Thoracic aorta (tissue), 2 donors: ENCODE measurements around the gene CERS4. TPM values are rescaled to one million over a fixed set of nuclear protein-coding genes. Genes with fewer than 3 reads are reported as not detected.

Source experiments
- ATAC-seq: fragments of 150-250 bp; one replicate; pipeline ENCODE4 v1.8.0; 2017; ENCODE audit warnings: low read depth; ENCODE audit not compliant: insufficient number of reproducible peaks, low FRiP score
- DNase-seq: peaks from one replicate; pipeline ENCODE4 v3.0.0-alpha.2; 2020; ENCODE audit warnings: low spot score
- H3K27ac ChIP-seq, 2 donors: fragments of 200-600 bp; sonication (generic); 1 replicate in 1 of 2; 2 replicates in 1 of 2; pipeline ENCODE4 v1.5.1; 2016; ENCODE audit warnings: mild to moderate bottlenecking in 2 of 2, moderate library complexity in 2 of 2
- H3K27me3 ChIP-seq: fragments of 200-600 bp; sonication (generic); replicated peaks from 2 replicates; pipeline ENCODE4 v1.6.0; 2016; ENCODE audit warnings: mild to moderate bottlenecking; ENCODE audit not compliant: insufficient read depth
- H3K36me3 ChIP-seq: fragments of 200-600 bp; sonication (generic); one replicate; pipeline ENCODE4 v1.5.1; 2016
- H3K4me1 ChIP-seq, 2 donors: fragments of 200-600 bp; sonication (generic); 1 replicate in 1 of 2; 2 replicates in 1 of 2; pipeline versions ENCODE4 v1.5.1 to v1.6.0; 2016; ENCODE audit warnings: low read depth in 2 of 2, mild to moderate bottlenecking in 1 of 2; ENCODE audit not compliant: control insufficient read depth in 1 of 2
- H3K4me3 ChIP-seq: fragments of 200-600 bp; sonication (generic); 2 replicates; pipeline ENCODE4 v1.5.1; 2016; ENCODE audit warnings: mild to moderate bottlenecking
- H3K9me3 ChIP-seq: fragments of 200-600 bp; sonication (generic); 2 replicates; pipeline ENCODE4 v1.5.1; 2016
- CTCF ChIP-seq: fragments of 200-600 bp; sonication (generic); IDR thresholded peaks from one replicate; pipeline ENCODE4 v1.5.1; 2019; ENCODE audit warnings: antibody characterized with exemption
- total RNA-seq, 2 donors: library from RNA; depleted of rRNA; stranded (reverse); fragments of >200 nt; gene quantifications; one replicate each; pipeline versions ENCODE4 v1.1.0 to v1.2.3, GENCODE V29; 2016

CERS4 gene
- total RNA-seq, 2 donors from 2014 or later: 21.9 to 29.7 TPM

GRCh38 chr19:8237026-8237425 is 27.9 kb downstream of the CERS4 start:
- Histone ChIP-seq H3K27ac (no peak overlapping the region), H3K36me3 (no peaks in the 10 kb centered on the region), H3K9me3 (no peaks in the 10 kb centered on the region), H3K27me3 (no peaks in the 10 kb centered on the region), H3K4me1 (peaks cover 12 to 19% of the 10 kb centered on the region in 2 donors), H3K4me3 (no peak overlapping the region)
- ATAC-seq: no peak
- no peak for DNase-seq
- no peak for TF ChIP-seq CTCF

GRCh38 chr19:8238251-8238650 is 29.1 kb downstream of the CERS4 start:
- no peaks in the 10 kb centered on the region for H3K9me3 ChIP-seq
- H3K27me3 ChIP-seq: no peaks in the 10 kb centered on the region
- no peaks in the 10 kb centered on the region for H3K36me3 ChIP-seq
- DNase-seq: no peak
- no peak overlapping the region for H3K4me3 ChIP-seq
- no peak for ATAC-seq
- H3K4me1 ChIP-seq: peaks cover 12 to 19% of the 10 kb centered on the region in 2 donors
- no peak for TF ChIP-seq CTCF
- no peak overlapping the region for H3K27ac ChIP-seq

- ATAC-seq: no peak
- Histone ChIP-seq H3K4me3 (peak overlapping the region; percentile 50), H3K27ac (no peak overlapping the region), H3K36me3 (no peaks in the 10 kb centered on the region), H3K27me3 (no peaks in the 10 kb centered on the region), H3K9me3 (no peaks in the 10 kb centered on the region), H3K4me1 (peaks cover 12 to 19% of the 10 kb centered on the region in 2 donors)
- no peak for DNase-seq
- no peak for TF ChIP-seq CTCF
Measured at GRCh38 chr19:8239528-8240273, 30.5 kb downstream of the CERS4 start.

- H3K27ac ChIP-seq: no peak overlapping the region
- H3K4me3 ChIP-seq: peak overlapping the region; percentile 50
- TF ChIP-seq CTCF: no peak
- peaks cover 12 to 19% of the 10 kb centered on the region in 2 donors for H3K4me1 ChIP-seq
- H3K27me3 ChIP-seq: no peaks in the 10 kb centered on the region
- ATAC-seq: peak; percentile 63
- peak; percentile 47 for DNase-seq
- no peaks in the 10 kb centered on the region for H3K9me3 ChIP-seq
- H3K36me3 ChIP-seq: no peaks in the 10 kb centered on the region
Measured at GRCh38 chr19:8240274-8241229, 31.4 kb downstream of the CERS4 start.

- H3K27me3 ChIP-seq: no peaks in the 10 kb centered on the region
- no peak overlapping the region for H3K27ac ChIP-seq
Measured at GRCh38 chr19:8241646-8242045, 32.5 kb downstream of the CERS4 start.

More at GRCh38 chr19:8241646-8242045, 32.5 kb downstream of the CERS4 start:
- H3K4me1 ChIP-seq: peaks cover 12 to 19% of the 10 kb centered on the region in 2 donors
- H3K4me3 ChIP-seq: no peak overlapping the region
- H3K9me3 ChIP-seq: no peaks in the 10 kb centered on the region
- no peak for ATAC-seq
- DNase-seq: no peak
- no peaks in the 10 kb centered on the region for H3K36me3 ChIP-seq
- TF ChIP-seq CTCF: no peak
